T-cell (primary cell): Measurements from ENCODE around the gene CCNL2. TPM values are rescaled to one million over a fixed set of nuclear protein-coding genes. Genes with fewer than 3 reads are reported as not detected.

Experiments used
- ATAC-seq, 4 experiments: fragments of 200-7000 bp in 3 of 4; fragments of 150-1000 bp in 1 of 4; cut with Tn5 transposase; replicated peaks in 1 of 4; 1 replicate in 3 of 4; 2 replicates in 1 of 4; pipeline ENCODE4 v1.10.0; 2021; ENCODE audit warnings: moderate library complexity in 3 of 4, mild to moderate bottlenecking in 2 of 4, moderate number of reproducible peaks in 1 of 4
- CTCF ChIA-PET, 2 donors: fragments of 300-600 bp; sonication (Branson Sonifier 250); formaldehyde crosslinking; loops; one replicate each; lab custom pipeline; 2022; ENCODE audit warnings: antibody characterized with exemption in 2 of 2; lab: Charles Lee
- POLR2A ChIA-PET, 2 donors: fragments of 300-600 bp; sonication (Branson Sonifier 250); formaldehyde crosslinking; loops; one replicate each; lab custom pipeline; 2022; ENCODE audit warnings: antibody characterized with exemption in 2 of 2; lab: Charles Lee
- DNase-seq, 35 experiments: peaks; one replicate each; pipeline versions ENCODE4 v3.0.0 to v3.0.0-alpha.2; 2013 to 2023
- H3K27ac ChIP-seq: one replicate; pipeline ENCODE4 v1.5.1; 2013; ENCODE audit warnings: low read length
- H3K27me3 ChIP-seq, 2 experiments: replicated peaks in 1 of 2; 1 replicate in 1 of 2; 2 replicates in 1 of 2; pipeline versions ENCODE4 v1.6.1 to v1.7.0; 2013; ENCODE audit warnings: low read length in 1 of 2, mixed read lengths in 1 of 2; ENCODE audit not compliant: control insufficient read depth in 2 of 2, insufficient read depth in 2 of 2; ENCODE audit errors: extremely low read depth in 1 of 2
- H3K36me3 ChIP-seq, 2 donors: 1 replicate in 1 of 2; 2 replicates in 1 of 2; pipeline versions ENCODE4 v1.6.1 to v1.7.0; 2013; ENCODE audit warnings: low read length in 1 of 2; ENCODE audit not compliant: control insufficient read depth in 2 of 2, insufficient read depth in 1 of 2; ENCODE audit errors: extremely low read depth in 1 of 2
- H3K4me1 ChIP-seq, 2 experiments: 1 replicate in 1 of 2; 2 replicates in 1 of 2; pipeline versions ENCODE4 v1.6.1 to v1.7.0; 2013; ENCODE audit warnings: low read length in 2 of 2, mixed read lengths in 1 of 2; ENCODE audit not compliant: insufficient read depth in 2 of 2, control insufficient read depth in 1 of 2; ENCODE audit errors: extremely low read depth in 1 of 2
- H3K4me3 ChIP-seq, 2 donors: 1 replicate in 1 of 2; 2 replicates in 1 of 2; pipeline versions ENCODE4 v1.5.1 to v1.7.0; 2013; ENCODE audit warnings: mild to moderate bottlenecking in 2 of 2, low read length in 1 of 2, moderate library complexity in 1 of 2; ENCODE audit not compliant: control insufficient read depth in 1 of 2; ENCODE audit errors: extremely low read depth in 1 of 2
- H3K9me3 ChIP-seq: 2 replicates; pipeline ENCODE4 v1.7.0; 2013
- H3K27ac Mint-ChIP-seq, 2 donors: one replicate each; pipeline ENCODE4 v1.8.0; 2020 to 2021; ENCODE audit warnings: mild to moderate bottlenecking in 2 of 2, mixed read lengths in 2 of 2
- H3K27me3 Mint-ChIP-seq, 2 donors: one replicate each; pipeline ENCODE4 v1.8.0; 2021 to 2022; ENCODE audit warnings: mixed read lengths in 2 of 2
- H3K36me3 Mint-ChIP-seq: one replicate; pipeline ENCODE4 v1.8.0; 2021; ENCODE audit warnings: mixed read lengths
- H3K4me1 Mint-ChIP-seq, 3 donors: one replicate each; pipeline ENCODE4 v1.8.0; 2020 to 2022; ENCODE audit warnings: mixed read lengths in 3 of 3, mild to moderate bottlenecking in 1 of 3
- H3K4me3 Mint-ChIP-seq, 3 donors: one replicate each; pipeline ENCODE4 v1.8.0; 2020 to 2022; ENCODE audit warnings: mild to moderate bottlenecking in 3 of 3, mixed read lengths in 3 of 3, moderate library complexity in 3 of 3
- H3K9me3 Mint-ChIP-seq, 3 donors: one replicate each; pipeline ENCODE4 v1.8.0; 2020 to 2022; ENCODE audit warnings: mixed read lengths in 3 of 3
- WGBS: methylation state at CpG from one replicate; pipeline ENCODE4 v1.1.5; 2013; ENCODE audit warnings: missing lambda C conversion rate; ENCODE audit not compliant: insufficient coverage; 5-methylcytosine and 5-hydroxymethylcytosine counted together
- total RNA-seq, 35 experiments: library from RNA in 6 of 35; stranded (reverse) in 6 of 35; fragments of 120-200 nt in 1 of 35; gene quantifications; one replicate each; pipeline versions ENCODE4 v1.2.1 to v1.2.4 and lab custom pipeline; 2013 to 2026

The CCNL2 gene
- total RNA-seq, 5 donors from 2014 or later (not counting 1 experiment from before 2014, with no cell fraction given), result 250 to 418 (median 376) TPM

DNA sequence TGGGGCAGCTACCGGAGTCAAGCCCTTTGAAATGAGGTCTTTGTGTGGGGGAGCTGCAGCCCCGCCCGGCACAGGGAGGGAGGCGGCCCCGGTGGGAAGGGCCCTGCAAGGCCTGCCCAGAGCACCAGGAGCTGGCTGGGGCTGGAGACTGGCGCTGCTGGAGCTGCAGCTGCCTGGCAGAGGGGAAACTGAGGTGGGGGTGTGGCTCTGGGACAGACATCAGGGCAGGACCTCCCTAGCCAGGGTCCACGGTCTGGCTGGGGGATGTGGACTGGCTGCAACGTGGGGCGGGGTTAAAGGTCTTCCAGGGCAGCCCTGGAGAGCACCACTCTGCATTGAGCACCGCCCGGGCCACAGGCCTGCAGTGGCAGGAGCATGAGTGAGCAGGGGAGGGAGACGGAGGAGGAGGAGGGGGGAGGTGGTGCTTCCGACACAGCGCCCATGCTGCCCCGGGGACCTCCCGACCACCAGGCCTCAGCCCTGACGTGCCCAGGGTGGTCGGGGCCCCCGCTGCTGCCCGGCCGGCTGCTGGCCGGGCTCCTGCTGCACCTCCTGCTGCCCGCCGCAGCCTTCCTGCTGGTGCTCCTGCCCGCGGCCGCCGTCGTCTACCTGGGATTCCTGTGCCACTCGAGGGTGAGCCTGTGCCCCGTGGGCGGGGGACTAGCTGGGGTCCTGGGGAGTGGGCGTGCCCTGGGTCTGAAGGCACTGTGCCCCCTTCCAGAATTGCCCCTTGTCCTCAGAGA is 26.8 kb upstream of the CCNL2 start:
- POLR2A ChIA-PET, result no interaction called here

DNA sequence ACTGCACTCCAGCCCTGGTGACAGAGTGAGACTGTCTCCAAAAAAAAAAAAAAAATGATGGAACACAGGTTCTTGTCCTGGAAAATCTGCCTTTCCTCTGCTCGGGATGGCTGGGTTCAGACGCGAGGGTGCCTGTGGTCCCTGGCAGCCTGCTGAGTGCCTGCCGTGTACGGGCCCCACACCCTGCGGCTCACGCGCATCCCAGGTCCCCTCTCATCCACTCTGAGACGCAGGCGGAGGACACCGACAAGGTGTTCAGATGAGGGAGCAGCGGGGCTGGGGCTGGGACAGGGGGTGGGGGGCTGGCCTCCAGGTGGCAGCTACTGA is 26.3 kb upstream of the CCNL2 start:
- Mint-ChIP-seq H3K4me1 (peaks cover 3 to 7% (median 3%) of the 10 kb centered on the region in 3 donors), H3K4me3 (no peak overlapping the region), H3K27me3 (peaks cover 14 to 43% of the 10 kb centered on the region in 2 donors), H3K9me3 (no peaks in the 10 kb centered on the region), H3K27ac (no peak overlapping the region), H3K36me3 (no peaks in the 10 kb centered on the region)
- 83% methylated on average over 4 of the region's 12 CpGs for WGBS
- H3K27me3 ChIP-seq, result peaks cover 0 to 82% of the 10 kb centered on the region in 2 experiments
- no peaks in the 10 kb centered on the region for H3K36me3 ChIP-seq
- H3K4me3 ChIP-seq, result no peak overlapping the region
- CTCF ChIA-PET, result no interaction called here
- peaks cover 0 to 14% of the 10 kb centered on the region in 2 experiments for H3K4me1 ChIP-seq
- H3K27ac ChIP-seq, result no peak overlapping the region
- no peak for DNase-seq
- POLR2A ChIA-PET, result no interaction called here
- H3K9me3 ChIP-seq, result no peaks in the 10 kb centered on the region
- no peak for ATAC-seq

More for the DNA sequence above, 26.8 kb upstream of the CCNL2 start:
- Histone ChIP-seq H3K4me3 (no peak overlapping the region), H3K36me3 (no peaks in the 10 kb centered on the region), H3K9me3 (no peaks in the 10 kb centered on the region), H3K27me3 (peaks cover 0 to 82% of the 10 kb centered on the region in 2 experiments), H3K27ac (no peak overlapping the region), H3K4me1 (peaks cover 0 to 12% of the 10 kb centered on the region in 2 experiments)
- ATAC-seq, result peak in 2 of 4 experiments; percentile 30 to 32
- peak overlapping the region in 1 of 3 donors; percentile 35 for H3K4me3 Mint-ChIP-seq
- CTCF ChIA-PET, result interaction anchor here (0.6 kb wide), 2 partner anchors 26 to 29 kb away, joined by 7 to 8 read pairs; no protein-coding TSS in a partner anchor
- no peak overlapping the region for H3K27ac Mint-ChIP-seq
- peaks cover 3 to 7% (median 3%) of the 10 kb centered on the region in 3 donors for H3K4me1 Mint-ChIP-seq
- peaks cover 14 to 40% of the 10 kb centered on the region in 2 donors for H3K27me3 Mint-ChIP-seq
- DNase-seq, result no peak
- 60% methylated on average over 33 of the region's 33 CpGs for WGBS
- no peaks in the 10 kb centered on the region for H3K9me3 Mint-ChIP-seq
- no peaks in the 10 kb centered on the region for H3K36me3 Mint-ChIP-seq

DNA sequence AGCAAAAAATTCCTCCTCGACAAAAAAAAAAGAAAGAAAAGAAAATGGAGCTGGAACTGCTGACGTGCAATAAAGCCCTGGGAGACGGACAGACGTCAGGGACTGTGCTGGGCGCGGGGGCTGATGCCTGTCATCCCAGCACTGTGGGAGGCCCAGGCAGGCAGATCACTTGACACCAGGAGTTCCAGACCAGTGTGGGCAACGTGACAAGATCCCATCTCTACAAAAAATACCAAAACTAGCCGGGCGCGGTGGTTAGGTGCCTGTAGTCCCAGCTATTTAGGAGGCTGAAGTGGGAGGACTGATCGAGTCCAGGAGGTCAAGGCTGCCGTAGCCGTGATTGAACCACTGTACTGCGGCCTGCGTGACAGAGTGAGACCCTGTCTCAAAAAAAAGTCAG is 25.6 kb upstream of the CCNL2 start:
- Mint-ChIP-seq H3K9me3 (no peaks in the 10 kb centered on the region), H3K27ac (no peak overlapping the region), H3K4me1 (peaks cover 3 to 7% (median 3%) of the 10 kb centered on the region in 3 donors), H3K36me3 (no peaks in the 10 kb centered on the region), H3K4me3 (no peak overlapping the region), H3K27me3 (peaks cover 11 to 40% of the 10 kb centered on the region in 2 donors)
- H3K27me3 ChIP-seq, result peaks cover 0 to 77% of the 10 kb centered on the region in 2 experiments
- H3K9me3 ChIP-seq, result no peaks in the 10 kb centered on the region
- H3K4me3 ChIP-seq, result no peak overlapping the region
- H3K36me3 ChIP-seq, result no peaks in the 10 kb centered on the region
- H3K27ac ChIP-seq, result no peak overlapping the region
- no peak for ATAC-seq
- POLR2A ChIA-PET, result no interaction called here
- H3K4me1 ChIP-seq, result peaks cover 0 to 14% of the 10 kb centered on the region in 2 experiments
- CTCF ChIA-PET, result no interaction called here
- DNase-seq, result no peak
- 98% methylated on average over 5 of the region's 15 CpGs for WGBS

DNA sequence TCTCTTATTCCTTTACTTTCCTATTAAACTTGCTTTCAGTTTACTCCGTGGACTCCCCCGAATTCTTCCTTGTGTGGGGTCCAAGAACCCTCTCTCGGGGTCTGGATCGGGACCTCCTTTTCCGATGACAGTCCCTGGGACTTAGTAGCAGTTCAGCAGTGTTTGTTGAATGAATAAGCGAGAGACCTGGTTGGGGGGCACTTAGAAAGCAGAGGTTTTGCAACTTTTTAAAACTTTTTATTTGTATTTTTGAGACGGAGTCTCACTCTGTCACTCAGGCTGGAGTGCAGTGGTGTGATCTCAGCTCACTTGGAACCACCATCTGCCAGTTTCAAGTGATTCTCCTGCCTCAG is 24.1 kb upstream of the CCNL2 start:
- H3K4me3 ChIP-seq, result no peak overlapping the region
- Mint-ChIP-seq H3K27me3 (peaks cover 7 to 33% of the 10 kb centered on the region in 2 donors), H3K4me1 (peaks cover 0 to 2% (median under 1%) of the 10 kb centered on the region in 3 donors), H3K27ac (no peak overlapping the region), H3K9me3 (no peaks in the 10 kb centered on the region), H3K36me3 (no peaks in the 10 kb centered on the region), H3K4me3 (no peak overlapping the region)
- no peak for DNase-seq
- ATAC-seq, result no peak
- CTCF ChIA-PET, result no interaction called here
- H3K36me3 ChIP-seq, result no peaks in the 10 kb centered on the region
- no peak overlapping the region for H3K27ac ChIP-seq
- WGBS, result 100% methylated on average over 3 of the region's 7 CpGs
- peaks cover 0 to 71% of the 10 kb centered on the region in 2 experiments for H3K27me3 ChIP-seq
- peaks cover 0 to 14% of the 10 kb centered on the region in 2 experiments for H3K4me1 ChIP-seq
- no peaks in the 10 kb centered on the region for H3K9me3 ChIP-seq
- POLR2A ChIA-PET, result no interaction called here

DNA sequence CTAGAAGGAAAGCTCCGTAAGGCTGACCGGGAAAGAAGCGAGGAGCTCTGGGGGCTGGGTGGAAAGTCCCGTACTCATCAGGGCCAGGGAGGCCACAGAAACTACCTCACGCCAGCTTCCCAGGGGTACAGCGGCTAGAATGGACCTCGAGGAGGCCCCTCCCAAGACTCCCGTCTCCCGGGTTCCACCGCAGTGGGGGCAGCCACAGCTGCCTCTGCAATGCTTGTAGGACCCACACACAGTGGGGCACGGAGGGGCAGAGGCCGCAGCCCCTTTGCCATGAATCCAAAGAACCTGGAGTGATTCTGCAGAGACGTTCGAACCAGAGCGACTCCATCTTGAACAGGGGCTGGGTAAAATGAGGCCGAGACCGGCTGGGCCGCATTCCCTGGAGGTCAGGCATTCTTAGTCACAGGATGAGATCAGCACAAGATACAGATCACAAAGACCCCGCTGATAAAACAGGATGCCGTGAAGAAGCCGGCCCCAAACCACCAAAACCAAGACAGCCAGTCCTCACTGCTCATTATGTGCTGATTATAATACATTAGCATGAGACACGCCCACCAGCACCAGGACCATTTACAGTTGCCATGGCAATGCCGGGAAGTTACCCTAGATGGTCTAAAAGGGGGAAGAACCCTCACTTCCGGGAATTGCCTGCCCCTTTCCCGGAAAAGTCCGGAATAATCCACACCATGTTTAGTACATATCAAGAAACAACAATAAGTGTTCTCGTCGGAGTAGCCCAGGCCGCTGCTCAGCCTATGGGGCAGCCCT is 23.5 kb upstream of the CCNL2 start:
- no peaks in the 10 kb centered on the region for H3K9me3 ChIP-seq
- no peak overlapping the region for H3K27ac ChIP-seq
- H3K27me3 ChIP-seq, result peaks cover 0 to 69% of the 10 kb centered on the region in 2 experiments
- peaks cover 7 to 34% of the 10 kb centered on the region in 2 donors for H3K27me3 Mint-ChIP-seq
- no peak overlapping the region for H3K27ac Mint-ChIP-seq
- ChIA-PET POLR2A (no interaction called here), CTCF (no interaction called here)
- no peak overlapping the region for H3K4me3 ChIP-seq
- H3K4me1 ChIP-seq, result peaks cover 0 to 14% of the 10 kb centered on the region in 2 experiments
- ATAC-seq (no peak), DNase-seq (no peak)
- H3K36me3 ChIP-seq, result no peaks in the 10 kb centered on the region
- H3K4me3 Mint-ChIP-seq, result no peak overlapping the region
- 62% methylated on average over 23 of the region's 29 CpGs for WGBS
- no peaks in the 10 kb centered on the region for H3K9me3 Mint-ChIP-seq
- H3K36me3 Mint-ChIP-seq, result no peaks in the 10 kb centered on the region
- H3K4me1 Mint-ChIP-seq, result peaks cover 0 to 2% (median 0%) of the 10 kb centered on the region in 3 donors

DNA sequence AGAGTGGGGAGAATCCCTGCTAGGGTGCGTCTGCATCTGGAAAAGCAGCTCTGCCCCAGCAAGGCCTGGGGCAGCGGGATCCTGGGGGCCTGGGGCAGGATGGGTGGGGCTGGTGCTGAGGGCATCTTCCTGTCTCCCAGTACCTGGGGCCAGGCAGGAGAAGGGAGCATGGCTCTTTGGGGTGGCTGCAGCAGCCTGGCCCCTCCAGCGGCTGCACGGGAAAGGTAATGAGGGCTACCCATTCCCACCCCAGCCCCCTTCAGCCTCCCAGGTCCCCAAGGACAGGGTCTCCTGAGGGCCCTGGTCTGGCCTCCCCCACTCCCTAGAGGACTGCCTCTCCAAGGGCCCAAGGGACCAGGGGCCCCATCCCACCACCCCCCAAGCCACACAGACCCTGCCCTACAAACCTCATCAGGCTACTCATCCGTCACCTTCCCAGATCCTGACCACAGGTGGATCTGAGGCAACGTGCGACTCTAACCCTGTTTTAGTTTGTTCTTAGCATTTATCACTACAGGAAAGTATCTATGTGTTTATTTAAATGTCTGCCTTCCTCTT is 22.9 kb upstream of the CCNL2 start:
- Mint-ChIP-seq H3K36me3 (no peaks in the 10 kb centered on the region), H3K4me3 (no peak overlapping the region), H3K27me3 (peaks cover 7 to 34% of the 10 kb centered on the region in 2 donors), H3K27ac (no peak overlapping the region), H3K9me3 (no peaks in the 10 kb centered on the region), H3K4me1 (peaks cover 0 to 2% (median 0%) of the 10 kb centered on the region in 3 donors)
- ChIA-PET POLR2A (no interaction called here), CTCF (no interaction called here)
- Histone ChIP-seq H3K36me3 (no peaks in the 10 kb centered on the region), H3K27ac (no peak overlapping the region), H3K4me1 (peaks cover 0 to 12% of the 10 kb centered on the region in 2 experiments), H3K9me3 (no peaks in the 10 kb centered on the region), H3K27me3 (peaks cover 0 to 67% of the 10 kb centered on the region in 2 experiments), H3K4me3 (no peak overlapping the region)
- DNase-seq (no peak), ATAC-seq (no peak)
- WGBS, result 93% methylated on average over 2 of the region's 7 CpGs
